GM19463 (cell line): ENCODE results near the gene SLC25A21.
"Not testable (repeated sequence)": the region's sequence is repeated elsewhere in the genome, so short reads cannot be mapped to it uniquely, and the experiment has no call there.

ENCODE experiments used
- ATAC-seq: cut with Tn5 transposase; IDR thresholded peaks from one replicate; pipeline ENCODE4 v1.9.1; 2021; ENCODE audit warnings: mild to moderate bottlenecking, moderate library complexity; ENCODE audit not compliant: unreplicated experiment

SLC25A21 gene

DNA sequence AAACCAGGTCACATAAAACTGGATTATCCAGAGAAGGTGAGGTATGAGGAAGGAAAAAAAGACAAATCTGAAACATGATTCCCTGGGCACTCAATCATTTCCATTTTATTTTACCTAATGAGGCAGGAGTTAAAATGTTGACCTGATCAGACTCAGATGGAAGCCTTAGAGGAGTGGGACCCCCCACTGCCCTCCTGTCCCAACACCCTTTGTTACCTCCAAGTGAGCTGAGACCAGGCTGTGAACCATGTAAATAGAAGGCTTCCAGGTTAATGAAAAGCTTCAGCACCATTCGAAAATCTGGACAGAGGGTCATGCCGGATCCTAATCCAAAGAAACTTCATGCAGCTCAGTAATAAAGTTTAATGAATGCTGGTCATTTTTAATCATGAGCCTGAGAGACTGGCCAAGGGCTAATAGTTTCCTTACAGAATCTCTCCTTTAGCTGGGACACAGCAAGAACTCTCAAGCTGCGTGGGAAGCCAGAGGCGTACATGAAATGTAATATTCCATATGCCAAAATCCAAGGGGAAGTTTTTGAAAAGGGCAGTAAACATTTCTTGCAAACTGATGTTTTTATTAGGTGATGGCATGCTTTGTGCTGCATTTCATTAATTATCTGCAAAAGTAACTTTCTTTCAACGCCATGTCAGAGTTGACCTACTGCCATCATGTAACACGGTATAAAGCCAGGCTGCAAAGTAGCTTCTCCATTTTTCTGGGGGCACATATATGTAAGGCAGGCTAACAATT lies 327.8 kb downstream of the SLC25A21 start:
- no peak for ATAC-seq

DNA sequence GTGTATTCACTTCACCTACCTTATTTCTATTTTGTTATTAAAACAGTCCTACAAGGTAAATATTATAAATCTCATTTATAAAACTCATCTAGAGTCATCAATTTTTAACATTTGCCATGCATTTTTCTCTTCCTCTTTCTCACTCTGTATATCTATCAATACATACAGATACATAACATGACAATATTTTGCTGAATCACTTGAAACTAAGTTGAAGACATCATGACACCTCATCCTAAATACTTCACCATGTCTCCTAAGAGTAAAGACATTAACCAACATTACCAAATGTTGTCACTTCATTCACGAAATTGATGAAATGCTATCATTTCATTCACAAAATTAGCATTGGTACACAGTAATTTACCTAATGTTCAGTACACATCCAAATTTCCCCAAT lies 329.0 kb downstream of the SLC25A21 start:
- ATAC-seq, result no peak

DNA sequence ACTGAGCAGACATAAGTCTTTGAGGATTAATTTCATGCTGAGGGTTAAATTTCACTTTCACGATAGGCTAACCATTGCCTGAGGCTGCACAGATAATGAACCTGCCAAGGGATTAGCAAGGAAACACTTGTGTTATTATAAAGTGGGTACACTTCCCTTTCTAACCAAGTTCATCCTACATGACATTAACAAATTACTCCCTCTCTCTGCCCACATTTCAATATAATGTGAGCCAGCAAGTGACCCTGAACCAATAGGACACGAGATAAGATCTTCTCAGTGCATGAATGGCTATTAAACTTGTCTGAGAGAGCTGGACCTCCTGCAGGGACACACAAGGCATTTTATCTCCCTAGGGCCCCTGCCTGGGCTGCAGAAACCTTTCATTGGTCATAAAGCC lies 337.3 kb downstream of the SLC25A21 start:
- ATAC-seq, result no peak

DNA sequence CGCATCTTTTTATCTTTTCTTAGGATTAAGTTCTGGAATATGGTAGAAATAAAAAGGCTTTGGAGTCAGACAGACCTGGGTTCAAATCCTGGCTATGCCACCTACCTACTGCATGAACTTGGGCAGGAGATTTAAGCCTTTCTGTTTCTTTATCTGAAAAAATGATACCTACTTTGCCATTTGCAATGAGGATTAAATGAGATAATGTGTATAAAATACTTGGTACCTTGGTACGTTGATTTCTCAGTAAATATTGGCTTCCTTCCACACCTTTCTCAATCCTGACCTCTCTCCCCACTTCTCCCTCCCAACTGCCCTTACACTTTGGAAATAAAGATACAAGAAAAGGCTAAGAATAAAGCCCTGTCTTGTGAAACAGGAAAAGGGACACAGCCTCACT lies 338.1 kb downstream of the SLC25A21 start:
- ATAC-seq, result no peak

DNA sequence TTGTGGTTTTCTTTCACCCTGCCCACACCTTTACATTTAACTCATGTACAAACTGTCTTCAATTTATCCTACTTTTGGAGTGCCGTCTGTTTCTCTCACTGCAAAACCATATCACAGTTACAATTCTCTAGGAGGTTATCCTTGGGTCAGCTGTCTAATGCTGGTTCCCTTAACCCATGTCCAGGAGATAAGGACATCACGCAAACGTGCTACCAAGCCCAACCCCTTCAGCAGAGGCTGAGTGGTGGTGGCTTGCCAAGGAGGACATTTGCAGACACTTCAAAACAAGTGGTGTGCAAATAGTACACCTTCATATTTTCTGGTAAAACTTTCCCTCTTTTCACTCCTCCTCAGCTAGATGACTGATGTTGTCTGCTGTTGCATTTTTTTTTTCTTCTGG lies 342.9 kb downstream of the SLC25A21 start:
- no peak for ATAC-seq

DNA sequence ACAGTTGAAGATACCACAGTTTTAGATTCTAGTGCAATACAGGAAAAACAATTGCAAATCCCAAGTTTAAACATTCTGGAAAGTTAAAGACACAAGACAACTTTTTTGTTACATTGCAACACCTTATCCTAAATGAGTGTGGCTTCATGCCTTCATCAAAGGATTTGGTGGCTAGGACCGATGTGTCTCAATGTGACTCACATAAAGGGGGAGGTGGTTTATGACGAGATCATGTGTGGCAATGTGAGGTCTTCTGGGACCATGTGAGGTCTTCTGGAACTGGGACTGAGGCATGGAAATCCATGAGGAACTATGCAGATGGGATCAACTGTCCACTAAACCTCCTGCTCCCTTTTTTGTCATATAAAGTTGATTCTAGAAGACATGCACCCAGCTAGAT lies 344.5 kb downstream of the SLC25A21 start:
- ATAC-seq, result no peak

DNA sequence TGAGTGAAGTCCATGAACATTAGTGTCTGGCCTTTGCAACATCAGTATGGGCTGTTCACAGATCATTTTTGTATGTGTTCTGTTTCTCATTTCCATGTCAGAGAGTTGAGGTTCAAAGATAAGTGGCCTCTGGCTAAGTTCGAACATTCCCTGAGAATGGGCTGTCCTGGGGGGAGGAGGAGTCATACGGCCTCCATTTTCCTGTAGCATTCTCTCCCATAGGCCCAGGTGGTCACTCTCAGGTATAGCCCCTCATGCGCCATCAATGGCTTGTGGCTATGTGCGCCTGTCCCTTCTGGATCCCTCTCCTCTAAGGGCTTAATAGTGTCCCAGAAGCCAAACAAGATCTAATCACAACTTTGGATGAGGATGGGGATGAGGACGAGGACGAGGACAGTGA lies 345.8 kb downstream of the SLC25A21 start:
- no peak for ATAC-seq

DNA sequence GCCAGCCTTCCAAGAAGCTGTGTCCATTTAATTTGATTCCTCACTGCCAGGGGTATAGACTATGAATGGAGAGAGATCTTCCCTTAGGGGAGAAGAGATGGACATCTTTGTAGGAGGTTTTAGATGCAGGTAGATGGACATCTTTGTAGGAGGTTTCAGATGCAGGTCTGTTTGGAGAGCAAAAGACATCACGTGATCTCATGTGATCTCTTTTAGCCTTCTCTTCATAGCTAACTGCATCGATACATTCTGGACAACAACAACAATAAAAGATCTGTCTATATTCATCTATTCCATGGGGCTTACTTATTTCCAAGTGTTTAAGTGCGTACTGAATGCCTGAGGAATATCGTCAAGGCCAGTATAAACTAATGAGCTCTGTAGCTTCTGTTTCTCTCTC lies 347.6 kb downstream of the SLC25A21 start:
- ATAC-seq, result no peak

DNA sequence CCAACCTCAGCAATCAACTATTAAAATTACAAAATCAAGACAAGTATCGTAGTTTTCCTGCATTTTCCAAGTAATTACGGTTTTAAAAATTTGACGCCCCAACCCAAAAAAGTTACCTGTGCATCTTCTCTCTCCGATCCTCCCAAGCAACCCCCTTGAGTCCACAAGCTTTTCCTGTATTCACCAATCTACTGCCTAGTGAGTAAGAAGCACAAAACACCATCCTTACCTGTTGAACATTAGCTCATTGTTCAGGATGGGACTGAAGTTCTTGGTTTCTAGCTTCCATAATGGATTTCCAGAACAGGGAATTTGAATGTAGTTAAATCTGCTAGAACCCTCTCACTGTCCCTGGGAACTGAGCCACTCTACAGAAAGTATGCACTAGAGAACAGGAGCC lies 348.8 kb downstream of the SLC25A21 start:
- ATAC-seq, result no peak

DNA sequence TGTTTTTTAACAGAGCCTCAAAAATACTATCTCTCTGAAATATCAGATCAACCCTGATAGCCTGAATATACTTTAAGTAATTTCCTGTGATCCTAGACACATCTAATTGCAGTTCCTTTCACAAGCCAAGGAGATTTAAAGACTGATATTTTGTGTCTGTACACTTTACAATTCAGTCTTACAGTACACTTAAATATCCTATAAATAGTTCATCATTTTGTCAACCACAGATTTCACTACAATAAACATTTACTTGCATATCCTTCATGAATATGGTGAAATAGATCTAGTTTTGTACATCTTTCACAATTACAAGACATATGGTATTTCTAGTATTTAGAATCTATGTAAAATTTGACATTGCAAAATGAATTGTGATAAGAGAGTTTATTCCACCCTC lies 349.7 kb downstream of the SLC25A21 start:
- no peak for ATAC-seq

DNA sequence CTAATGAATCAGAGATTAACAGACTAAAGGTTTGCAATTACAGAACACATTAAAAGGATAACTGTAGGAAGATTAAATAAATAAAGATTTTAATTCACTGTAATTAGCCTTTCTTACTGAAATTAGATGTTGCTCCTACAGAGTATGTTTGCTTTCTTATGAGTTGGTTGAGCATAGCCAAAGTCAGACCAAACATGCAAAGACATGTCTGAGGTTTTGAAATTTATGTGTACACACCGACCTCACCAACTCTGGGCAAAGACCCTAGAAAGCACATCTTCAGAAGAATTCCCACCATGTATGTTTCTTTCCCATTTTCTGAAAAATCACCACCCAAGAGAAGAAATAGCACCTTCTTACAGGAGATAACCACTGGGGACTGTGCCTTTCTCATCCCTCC lies 351.5 kb downstream of the SLC25A21 start:
- ATAC-seq, result no peak

DNA sequence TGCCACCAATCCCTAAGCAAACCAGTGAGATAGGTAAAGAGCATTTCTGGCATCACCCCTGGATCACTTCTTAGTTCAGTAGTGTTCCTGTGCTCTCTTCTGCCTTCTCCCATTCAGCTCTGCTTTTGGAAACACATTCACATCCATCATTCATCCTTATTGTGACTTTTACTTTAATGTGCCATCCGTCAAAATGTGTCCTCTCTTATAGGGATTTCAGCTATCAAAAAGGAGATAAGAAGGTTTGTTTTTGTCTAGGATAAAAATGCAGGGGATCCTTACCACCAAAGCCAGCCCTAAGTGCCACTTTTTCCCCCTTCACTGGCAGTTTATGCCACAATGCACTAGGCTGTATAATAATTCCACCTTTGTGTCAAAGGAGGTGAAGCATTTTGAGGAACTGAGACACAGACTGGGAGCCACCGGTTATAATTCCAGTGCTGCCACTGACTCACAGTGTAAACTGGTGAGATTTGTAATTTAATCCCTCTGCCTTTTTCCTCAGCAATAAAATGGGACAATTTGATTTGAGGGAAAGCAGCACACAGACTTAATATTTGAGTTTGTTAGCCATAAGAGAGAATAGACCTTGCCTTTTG lies 352.2 kb downstream of the SLC25A21 start:
- no peak for ATAC-seq

DNA sequence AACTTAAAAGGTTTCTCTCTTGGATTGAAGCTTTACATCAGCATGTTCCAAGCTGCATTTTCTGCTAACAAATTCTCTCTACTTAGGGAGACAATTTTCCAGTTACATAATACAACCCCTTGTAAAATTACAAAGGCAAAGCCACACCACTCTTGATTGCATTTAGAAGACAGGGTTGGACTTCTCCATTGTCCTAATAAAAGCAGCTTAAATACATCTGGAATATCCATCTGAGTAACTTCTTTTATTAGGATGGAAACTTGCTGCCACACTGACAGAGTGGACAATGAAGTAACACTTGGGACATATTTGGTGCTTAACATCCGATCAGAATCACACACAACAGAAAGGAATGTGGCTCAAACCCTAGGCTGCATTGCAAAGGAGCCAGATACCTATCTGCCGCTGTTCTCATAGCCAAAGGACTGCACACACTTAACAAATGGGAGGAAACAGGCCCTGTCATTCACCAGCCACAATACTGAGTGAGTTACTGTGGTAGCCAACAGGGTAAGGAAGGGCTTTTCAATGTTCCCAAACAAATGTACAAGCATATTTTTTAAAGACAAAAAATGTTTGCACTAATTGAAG lies 353.5 kb downstream of the SLC25A21 start:
- ATAC-seq, result no peak

DNA sequence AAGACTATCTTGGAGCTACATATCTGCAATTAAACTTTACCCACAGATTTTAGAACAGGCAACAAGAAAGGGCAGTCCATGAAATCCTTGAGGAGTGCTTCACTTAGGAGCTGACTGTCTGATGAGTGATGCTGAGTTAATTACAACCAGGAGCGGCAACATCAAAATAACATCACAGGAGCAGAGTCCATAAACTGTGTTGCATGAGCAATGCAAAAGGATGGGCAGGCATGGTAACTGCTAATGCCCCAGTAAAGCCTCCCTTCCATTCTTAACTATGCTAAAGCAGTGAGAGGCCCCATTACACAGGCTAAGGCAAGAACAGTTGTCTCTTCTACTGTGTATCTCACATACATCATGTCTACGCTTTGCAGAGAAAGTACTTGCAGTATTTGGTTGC lies 354.2 kb downstream of the SLC25A21 start:
- ATAC-seq, result no peak

DNA sequence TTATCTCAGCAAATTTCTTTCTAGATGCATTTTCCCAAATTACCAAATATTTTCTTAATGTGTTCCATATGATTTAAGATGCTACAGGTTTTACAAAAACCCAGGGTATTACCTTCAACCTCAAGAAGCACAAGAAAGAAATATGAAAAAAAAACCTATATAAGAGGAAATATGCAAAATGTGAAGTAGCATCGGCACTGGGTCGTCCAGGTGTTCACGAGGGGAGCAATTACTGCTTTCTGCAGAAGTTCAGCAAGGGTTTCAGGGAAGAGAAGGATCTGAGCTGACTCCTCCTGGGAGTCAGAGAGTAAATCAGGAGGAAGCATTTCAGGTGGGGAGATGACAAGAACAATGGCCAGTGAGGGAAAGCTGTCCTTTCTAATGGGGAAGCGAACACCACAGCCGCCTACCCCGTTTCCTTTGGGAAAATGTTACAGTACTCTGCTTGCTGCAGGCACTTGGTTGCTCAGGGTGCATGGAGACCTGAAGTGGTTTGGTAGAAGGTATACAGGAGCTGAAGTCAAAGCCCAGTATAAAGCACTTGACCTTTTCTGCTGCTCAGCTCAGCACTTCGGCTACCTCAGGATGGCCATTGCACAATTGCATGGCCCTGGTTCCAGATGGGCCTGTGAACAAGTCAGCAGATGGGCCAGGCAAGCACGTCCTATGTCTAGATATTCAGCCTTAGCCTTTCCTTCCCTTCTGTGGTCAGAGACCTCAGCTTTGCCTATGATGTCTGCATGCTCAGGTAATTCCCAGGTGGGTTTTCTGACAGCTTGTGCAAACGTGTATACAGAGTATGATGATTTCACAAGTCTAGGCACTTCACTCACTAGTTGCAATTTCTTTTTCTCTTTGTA lies 355.1 kb downstream of the SLC25A21 start:
- no peak for ATAC-seq

DNA sequence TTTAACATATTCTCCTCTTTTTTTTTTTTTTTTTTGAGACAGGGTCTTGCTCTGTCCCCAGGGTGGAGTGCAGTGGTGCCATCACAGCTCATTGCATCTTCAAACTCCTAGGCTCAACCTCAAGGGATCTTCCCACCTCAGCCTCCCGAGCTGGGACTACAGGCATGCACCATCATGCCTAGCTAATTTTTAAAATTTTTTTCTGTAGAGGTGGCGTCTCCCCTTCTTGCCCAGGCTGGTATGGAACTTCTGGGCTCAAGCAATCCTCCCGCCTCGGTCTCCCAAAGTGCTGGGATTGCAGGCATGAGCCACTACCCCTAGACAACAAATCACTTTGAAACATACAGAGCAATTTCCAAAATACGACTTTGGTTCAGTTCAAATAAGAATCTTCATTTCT lies 355.9 kb downstream of the SLC25A21 start:
- no peak for ATAC-seq

DNA sequence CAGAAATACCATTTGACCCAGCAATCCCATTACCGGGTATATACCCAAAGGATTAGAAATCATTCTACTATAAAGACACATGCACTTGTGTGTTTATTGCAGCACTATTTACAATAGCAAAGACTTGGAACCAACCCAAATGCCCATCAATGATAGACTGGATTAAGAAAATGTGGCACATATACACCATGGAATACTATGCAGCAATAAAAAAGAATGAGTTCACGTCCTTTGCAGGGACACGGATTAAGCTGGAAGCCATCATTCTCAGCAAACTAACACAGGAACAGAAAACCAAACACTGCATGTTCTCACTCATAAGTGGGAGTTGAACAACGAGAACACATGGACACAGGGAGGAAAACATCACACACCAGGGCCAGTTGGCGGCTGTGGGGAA lies 357.6 kb downstream of the SLC25A21 start:
- ATAC-seq, result not testable (repeated sequence)

DNA sequence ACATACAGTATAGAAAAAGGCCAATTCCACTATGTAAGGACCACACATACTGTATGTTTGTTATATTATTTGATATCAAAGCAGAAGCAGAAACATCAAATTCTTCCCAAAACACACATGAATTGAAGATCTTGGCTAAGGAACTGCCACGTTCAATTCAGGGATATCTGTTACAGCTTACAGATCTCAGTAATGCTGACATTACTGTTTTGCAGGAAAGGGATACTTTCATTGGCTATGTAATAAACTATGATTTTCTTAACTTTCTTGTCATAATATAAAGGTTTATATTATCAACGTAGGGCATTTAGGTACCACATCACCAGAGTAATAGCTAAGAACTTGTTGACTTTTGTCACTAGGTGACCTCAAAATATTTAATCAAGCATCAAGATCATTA lies 362.2 kb downstream of the SLC25A21 start:
- ATAC-seq, result no peak

DNA sequence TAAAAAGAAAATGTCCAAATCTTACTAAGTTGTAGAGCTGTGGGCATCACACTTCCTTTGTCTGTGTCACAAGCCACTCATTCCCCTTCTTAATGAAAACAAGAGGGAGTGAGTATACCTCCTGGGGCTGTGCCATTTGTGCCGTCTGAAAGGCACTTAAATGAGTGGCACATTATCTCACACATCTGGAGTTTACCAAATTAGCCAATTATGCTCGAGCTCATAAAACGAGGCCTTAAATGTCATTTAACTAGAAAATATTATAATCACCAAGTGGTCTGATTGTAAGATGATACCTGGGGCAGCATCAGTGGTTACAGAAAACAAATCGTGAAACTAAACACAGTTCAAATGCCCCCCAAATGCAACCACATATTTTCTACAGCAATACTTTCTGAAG lies 364.7 kb downstream of the SLC25A21 start:
- no peak for ATAC-seq

DNA sequence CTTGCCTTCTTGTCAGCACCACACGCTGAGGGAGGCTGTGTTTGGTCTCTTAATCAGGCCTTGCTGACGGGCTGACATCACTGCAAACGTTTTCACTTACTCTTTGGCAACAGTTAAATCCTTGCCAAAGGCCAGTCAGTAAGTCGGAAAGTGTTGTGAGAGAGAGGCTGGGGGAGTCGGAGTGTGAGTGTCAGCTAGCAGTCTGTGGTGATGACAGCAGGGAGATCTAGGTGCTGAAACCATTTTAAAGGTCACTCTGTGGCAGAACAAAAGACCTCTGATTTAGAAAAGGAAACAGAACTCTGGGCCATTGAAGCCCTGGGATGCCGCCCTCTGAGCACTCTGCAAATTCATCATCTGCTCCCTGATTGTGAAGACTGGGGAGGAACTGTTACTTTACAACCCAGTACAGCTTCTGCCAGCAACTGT lies 367.3 kb downstream of the SLC25A21 start:
- ATAC-seq, result no peak

DNA sequence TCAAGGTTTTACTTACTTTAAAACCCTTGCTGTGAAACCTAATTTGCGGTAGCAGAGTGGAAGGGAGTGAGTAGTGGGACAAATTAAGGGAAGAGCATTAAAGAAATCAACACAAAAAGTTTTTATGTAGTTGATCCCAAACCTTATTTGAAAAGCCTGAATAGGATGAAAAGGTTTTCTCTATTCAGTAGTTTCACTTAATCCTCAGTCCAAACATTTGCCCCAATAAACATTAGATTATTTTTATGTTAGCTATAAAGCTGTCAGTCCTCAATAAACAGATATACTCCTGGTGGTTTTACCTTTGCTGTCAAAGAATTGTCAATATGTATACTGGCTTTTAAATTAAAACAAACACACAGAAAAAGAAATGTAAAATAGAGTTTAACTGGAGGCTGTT lies 374.8 kb downstream of the SLC25A21 start:
- no peak for ATAC-seq

DNA sequence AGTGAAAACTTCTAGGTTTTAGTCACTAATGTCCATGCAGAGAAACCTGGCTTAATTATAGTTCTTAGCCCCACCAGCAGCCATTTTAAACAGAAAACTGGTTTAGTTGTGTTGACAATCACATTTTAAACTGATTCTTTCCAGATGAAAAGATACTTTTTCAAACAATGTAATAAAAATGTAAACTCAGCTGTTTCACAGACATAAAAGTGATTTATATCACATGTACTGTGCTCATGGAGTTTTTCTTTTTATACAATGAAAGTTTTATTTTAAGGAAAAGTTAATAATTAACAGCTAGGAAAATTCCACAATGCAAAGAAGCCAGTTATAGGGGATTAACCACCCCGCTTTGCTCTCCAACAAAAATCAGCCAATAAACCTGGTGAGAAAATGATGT lies 381.0 kb downstream of the SLC25A21 start:
- no peak for ATAC-seq
